Measurements from ENCODE around the gene CDHR5.

CDHR5 gene

DNA sequence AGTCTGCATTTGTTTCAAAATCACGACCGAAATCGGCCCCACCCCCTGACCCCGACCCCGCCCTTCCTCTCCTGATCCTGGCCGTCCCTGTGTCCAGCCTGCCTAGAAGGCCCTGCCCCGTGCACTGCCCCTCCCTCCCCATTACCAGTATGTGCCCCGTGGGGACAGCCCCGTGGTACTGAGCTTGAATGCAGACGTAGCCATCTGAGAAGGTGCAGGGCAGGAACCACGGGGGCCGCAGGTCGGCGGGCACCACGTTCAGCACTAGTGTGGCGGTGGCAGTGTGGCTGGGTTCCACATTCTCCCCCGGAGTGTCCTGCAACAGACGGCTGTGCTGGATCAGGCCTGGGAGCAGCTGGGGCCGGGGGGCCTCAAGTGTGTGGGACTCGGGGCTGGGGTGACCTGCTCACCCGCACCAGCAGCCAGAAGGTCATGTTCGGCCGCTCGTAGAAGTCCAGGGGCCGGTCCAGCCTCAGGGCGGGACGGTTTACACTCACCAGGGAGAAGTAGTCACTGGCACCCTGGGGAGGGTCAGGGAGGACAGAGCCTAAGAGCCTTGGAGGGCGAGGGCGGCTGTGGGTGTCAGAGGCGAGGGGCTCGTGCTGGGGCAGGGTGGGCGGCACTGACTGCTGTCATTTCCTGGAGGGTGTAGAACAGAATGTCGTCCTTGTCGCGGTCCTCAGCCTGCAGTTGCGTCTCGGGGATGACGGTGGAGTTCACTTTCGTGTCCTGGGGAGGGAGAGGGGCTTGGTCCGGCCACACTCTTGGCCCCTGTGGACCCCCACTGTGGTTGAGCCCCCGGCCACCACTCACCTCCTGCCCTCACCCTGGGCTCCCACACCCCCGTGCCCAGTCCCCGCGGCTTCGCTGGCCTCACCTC lies 3.6 kb downstream of the CDHR5 start:
- DNase-seq = no peak

- DNase-seq = no peak
These were observed 4.6 kb downstream of the CDHR5 start for GRCh38 chr11:620201-620600.

DNA sequence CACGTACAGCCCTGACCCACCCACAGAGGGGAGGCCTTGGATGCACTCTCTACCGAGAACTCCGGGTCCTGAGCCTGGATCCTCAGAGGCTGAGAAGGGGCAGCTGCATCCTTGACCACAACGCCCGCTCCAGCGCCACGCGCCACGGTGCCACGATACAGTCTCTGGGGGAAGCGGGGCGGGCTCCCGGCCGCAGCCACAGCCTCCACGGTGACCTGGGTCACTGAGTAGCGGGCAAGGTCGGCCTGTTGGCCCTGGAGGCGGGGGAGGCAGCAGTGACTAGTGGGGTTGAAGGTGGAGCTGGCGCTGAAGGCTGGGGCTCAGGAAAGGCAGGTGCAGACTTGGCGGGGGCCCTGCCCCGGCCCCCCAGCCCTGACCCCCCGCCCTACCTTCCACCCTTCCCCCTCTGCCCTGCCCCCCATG lies 5.1 kb downstream of the CDHR5 start:
- no peak for DNase-seq

GRCh38 chr11:618856-619627 lies 5.7 kb downstream of the CDHR5 start:
- DNase-seq = no peak

DNA sequence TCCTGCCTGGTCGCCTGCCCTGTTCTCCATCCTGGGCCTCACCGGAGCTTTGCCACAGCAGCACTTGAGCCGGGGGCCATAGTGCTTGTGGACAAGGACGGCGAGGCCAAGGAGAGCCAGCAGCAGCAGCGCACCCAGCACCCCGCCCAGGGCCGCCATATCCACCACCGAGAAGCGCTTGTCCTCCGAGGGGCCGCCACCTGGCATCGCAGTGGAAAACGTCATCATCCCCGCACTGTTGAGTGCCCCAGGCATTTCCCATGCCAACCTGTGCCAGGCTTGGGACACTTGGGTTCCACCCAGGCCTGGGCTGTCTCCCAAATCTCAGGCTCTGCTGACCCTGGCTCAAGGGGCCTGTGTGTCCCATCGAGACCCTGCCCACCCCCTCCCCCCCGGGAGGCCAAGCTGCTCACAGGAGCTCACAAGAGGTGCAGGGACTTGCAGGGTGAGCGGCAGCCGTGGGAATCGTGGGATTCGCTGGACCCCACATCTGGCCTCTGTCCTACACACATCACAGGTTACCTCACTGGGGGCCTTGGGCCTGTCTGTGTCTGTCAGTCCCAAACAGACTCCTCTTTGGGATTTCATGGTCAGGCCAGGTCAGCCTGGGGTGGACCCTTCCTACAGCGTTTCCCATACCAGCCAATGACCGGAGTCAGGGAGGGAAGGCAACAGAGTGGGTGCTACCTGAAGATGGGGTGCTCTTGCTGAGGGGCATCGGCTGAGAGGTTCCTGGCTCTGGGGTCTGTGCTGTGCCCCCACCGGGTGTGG lies 6.7 kb downstream of the CDHR5 start:
- no peak for DNase-seq

GRCh38 chr11:617199-617911 lies 7.4 kb downstream of the CDHR5 start:
- no peak for DNase-seq

DNA sequence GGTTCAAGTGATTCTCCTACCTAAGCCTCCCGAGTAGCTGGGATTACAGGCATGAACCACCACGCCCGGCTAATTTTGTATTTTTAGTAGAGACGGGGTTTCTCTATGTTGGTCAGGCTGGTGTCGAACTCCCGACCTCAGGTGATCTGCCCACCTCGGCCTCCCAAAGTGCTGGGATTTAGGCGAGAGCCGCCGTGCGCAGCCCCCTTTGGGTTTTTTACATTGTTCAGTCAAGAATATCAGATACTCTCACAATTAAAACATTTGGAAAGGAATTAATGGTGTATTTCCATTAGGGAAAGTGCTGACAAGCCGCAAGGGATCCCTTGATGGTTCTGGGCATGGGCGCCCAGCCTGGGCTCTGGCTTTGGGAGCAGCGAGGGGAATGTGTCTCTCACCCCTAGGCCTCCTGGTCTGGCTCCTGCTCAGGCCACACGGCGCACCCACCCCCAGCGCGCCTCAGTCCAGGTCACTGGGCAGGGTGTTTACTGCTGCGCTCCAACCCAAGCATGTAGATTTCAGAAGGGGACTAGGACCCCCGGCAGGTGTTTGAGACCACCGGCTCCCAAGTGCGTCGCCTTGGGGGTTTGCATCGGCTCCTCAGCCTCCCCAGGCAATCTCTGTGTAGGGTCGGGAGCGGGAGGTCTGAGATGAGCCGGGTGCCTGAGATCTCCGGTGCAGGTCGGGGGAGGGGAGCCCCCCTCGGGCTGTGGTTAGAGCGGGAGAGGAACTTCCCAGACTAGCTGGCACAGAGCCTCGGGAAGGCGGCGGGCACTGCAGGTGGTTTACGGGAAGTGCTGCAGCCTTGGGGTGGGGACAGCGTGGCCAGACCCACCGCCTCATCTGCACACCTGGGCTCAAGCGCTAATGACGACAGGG lies 8.2 kb downstream of the CDHR5 start:
- DNase-seq = no peak

- peak; percentile 93 for DNase-seq
These were observed 9.0 kb downstream of the CDHR5 start, which contains the start of gene IRF7 for GRCh38 chr11:615504-616319. TSS of gene IRF7 (minus strand) at chr11:615950. CDS start at chr11:615364, 586 bp downstream.

GRCh38 chr11:614623-615503 lies 9.9 kb downstream of the CDHR5 start:
- DNase-seq = peak; percentile 69

- no peak for DNase-seq
These were observed 10.6 kb downstream of the CDHR5 start for GRCh38 chr11:614021-614622.

DNA sequence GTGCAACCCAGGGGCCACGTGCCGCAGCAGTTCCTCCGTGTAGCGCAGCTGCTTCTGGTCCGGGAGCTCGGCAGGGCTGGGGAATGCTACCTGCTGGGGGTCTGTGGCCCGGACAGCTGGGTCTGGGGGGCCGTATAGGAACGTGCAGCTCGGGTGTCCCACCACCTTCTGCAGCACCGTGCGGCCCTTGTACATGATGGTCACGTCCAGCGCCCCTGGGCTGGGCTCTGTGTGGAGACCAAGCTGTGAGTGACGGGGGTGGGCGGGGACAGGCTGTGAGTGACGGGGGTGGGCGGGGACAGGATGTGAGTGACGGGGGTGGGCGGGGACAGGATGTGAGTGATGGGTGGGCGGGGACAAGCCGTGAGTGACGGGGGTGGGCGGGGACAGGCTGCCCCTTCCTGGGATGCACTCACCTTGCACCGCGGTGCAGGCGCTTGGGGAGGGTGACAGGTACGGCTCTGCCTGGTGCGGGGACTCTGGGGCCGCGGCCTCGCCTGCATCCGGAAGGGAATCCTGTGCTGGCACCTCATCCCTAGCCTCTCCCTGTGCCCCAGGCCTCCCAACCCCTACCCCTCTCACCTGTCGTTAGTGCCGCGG lies 11.3 kb downstream of the CDHR5 start:
- peak; percentile 86 for DNase-seq

GRCh38 chr11:612961-613300 lies 11.8 kb downstream of the CDHR5 start:
- no peak for DNase-seq

GRCh38 chr11:612201-612960 lies 12.4 kb downstream of the CDHR5 start:
- no peak for DNase-seq

DNA sequence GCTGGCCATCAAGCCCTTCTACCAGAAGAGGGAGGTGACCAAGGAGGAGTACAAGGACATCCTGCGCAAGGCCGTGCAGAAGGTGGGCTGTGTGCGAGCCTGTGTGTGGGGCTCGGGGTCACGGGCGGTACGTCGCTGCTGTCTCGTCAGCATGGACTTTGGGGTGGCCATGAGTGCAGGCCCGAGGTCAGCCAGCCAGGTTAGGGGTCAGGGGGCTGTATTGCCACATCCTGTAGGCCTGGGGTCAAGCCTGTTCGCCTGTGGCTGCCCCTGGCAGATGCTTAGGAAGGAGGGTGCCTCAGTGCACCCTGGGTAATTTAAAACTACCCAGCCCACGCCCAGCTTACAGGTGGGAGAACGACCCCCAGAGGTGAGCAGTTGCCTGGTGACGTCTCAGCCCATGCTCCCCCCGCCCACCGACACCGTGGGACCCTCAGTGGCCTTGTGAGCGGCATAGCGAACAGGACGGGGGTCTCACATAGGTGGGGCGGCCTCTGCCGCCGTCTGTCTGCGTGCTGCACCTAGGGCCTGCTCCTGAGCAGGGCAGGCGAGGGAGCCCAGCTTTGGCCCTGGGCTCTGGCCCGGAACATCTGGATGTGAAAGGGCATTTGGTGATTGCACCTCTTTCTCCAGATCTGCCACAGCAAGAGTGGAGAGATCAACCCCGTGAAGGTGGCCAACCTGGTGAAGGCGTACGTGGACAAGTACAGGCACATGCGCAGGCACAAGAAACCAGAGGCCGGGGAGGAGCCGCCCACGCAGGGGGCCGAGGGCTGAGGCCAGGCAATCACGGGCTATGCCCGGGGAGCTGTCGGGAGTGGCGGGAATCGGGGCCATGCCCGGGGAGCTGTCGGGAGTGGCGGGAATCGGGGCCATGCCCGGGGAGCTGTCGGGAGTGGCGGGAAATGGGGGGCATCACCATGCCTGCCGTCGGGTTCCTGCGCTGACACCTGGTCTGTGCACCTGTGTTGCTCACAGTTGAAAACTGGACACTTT lies 13.5 kb downstream of the CDHR5 start:
- no peak for DNase-seq

DNA sequence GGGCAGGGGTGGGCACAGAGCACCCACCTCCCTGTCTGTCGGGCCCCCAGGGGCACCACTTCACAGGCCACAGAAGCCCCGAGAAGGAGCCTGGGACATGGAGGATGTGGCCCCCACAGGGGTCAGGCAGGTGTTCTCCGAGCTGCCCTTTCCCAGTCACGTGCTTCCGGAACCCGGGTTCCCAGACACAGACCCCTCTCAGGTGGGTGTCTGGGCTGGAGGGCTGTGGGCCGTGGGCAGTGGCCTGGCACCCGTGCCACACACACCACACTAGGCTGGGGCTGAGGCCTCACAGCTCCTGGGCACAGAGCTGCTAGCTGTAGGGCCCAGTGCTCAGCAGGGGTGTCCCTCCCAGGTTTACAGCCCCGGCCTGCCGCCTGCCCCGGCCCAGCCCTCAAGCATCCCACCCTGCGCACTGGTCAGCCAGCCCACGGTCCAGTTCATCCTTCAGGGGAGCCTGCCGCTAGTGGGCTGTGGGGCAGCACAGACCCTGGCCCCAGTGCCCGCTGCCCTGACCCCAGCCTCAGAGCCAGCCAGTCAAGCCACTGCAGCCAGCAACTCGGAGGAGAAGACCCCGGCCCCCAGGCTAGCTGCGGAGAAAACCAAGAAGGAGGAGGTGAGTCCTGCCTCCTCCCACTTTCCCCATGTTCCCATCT lies 14.5 kb downstream of the CDHR5 start:
- no peak for DNase-seq

GRCh38 chr11:609341-609811 lies 15.4 kb downstream of the CDHR5 start:
- DNase-seq = no peak
